Measurements from ENCODE around the gene RPTOR. TPM values are rescaled to one million over a fixed set of nuclear protein-coding genes. Genes with fewer than 3 reads are reported as not detected.

RPTOR gene
- total RNA-seq, 1 experiment from 2014 or later, result 25.1 TPM

DNA sequence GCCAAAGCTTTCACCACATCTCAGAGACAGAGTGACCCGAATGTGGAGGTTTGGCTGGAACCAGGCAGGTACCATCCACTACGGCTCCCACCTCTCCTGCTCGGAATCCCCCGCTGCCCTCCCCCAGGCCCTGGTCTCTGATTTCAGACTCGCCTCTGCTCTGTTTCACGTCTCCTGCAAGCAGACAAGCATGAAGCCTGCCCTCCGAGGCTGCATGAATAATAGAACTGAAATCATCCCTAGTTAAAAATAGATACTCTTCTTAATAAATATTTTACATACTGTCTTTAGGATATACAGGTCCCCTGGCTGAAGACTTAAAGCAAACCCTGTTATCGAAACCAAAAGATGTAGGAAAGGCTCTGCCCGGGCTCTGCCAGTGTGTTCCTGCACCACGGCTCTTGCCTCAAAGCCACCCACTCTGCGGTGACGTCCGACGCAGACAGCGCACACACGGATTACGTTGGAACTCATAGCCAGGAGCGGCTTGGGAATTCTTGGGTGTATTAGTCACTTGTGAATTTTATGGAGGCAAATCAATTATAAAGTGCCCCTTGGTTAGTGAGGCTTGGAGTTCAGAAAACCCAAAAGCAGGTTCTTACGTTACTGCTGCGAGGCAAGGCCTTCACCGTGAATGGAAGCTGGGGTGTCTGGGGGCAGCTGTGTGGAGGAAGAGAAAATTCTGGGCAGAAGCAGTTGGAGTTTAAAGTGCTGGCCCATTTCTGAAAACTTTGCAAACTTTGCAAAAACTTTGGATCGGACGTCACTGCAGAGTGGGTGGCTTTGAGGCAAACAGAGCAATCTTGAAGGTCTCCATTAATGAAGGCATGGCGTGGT, 42.7 kb upstream of the RPTOR start:
- Histone ChIP-seq H3K14ac (ENCODE audit: insufficient read depth, low read length) (no peak overlapping the region), H4K8ac (replicated peaks; ENCODE audit: insufficient read length, low read depth, low read length) (no peak overlapping the region), H2BK20ac (ENCODE audit: low read depth, low read length, poor library complexity, severe bottlenecking) (no peak overlapping the region), H3K4ac (ENCODE audit: low read depth, low read length) (no peak overlapping the region), H3K56ac (ENCODE audit: insufficient read length, low read depth, low read length) (no peak overlapping the region), H2AFZ (ENCODE audit: low read length) (no peak overlapping the region), H2BK15ac (ENCODE audit: low read depth, low read length) (no peak overlapping the region), H2BK12ac (ENCODE audit: insufficient read length, low read depth, low read length) (no peak overlapping the region), H4K91ac (ENCODE audit: insufficient read length, low read depth, low read length) (no peak overlapping the region), H3K23me2 (ENCODE audit: insufficient read length, low read depth, low read length, poor library complexity, severe bottlenecking) (no peaks in the 10 kb centered on the region), H3K9ac (ENCODE audit: extremely low read depth, insufficient read length, low read length) (no peak overlapping the region), H3K79me1 (ENCODE audit: insufficient read depth, low read depth, low read length, poor library complexity, severe bottlenecking) (no peaks in the 10 kb centered on the region), H3K18ac (ENCODE audit: insufficient read length, low read depth, low read length) (no peak overlapping the region), H4K5ac (ENCODE audit: insufficient read length, low read depth, low read length) (no peak overlapping the region), H3K27ac (ENCODE audit: insufficient read length, low read depth, low read length) (no peak overlapping the region), H3K27me3 (ENCODE audit: insufficient read depth, low read length) (no peaks in the 10 kb centered on the region), H3K9me3 (ENCODE audit: control insufficient read depth, low read depth, low read length) (no peaks in the 10 kb centered on the region), H4K20me1 (ENCODE audit: control insufficient read depth, insufficient read depth, insufficient read length) (no peaks in the 10 kb centered on the region), H2AK5ac (ENCODE audit: insufficient read length, low read length) (no peak overlapping the region), H3K4me1 (ENCODE audit: insufficient read depth, low read length) (no peaks in the 10 kb centered on the region), H3K79me2 (ENCODE audit: insufficient read depth, low read length) (no peaks in the 10 kb centered on the region), H2BK5ac (ENCODE audit: insufficient read length, low read length) (no peak overlapping the region), H3K23ac (ENCODE audit: insufficient read length, low read depth, low read length) (no peak overlapping the region), H2BK120ac (ENCODE audit: low read depth, low read length, poor library complexity, severe bottlenecking) (no peak overlapping the region), H3T11ph (ENCODE audit: low read length) (no peak overlapping the region), H3K4me2 (ENCODE audit: insufficient read depth, insufficient read length, low read length) (no peak overlapping the region)
- DNase-seq, result no peak
- Mint-ChIP-seq H3K27me3 (ENCODE audit: low read depth) (peaks cover 53% of the 10 kb centered on the region), H3K27ac (no peak overlapping the region), H3K4me3 (no peak overlapping the region), H3K4me1 (peaks cover 4 to 20% of the 10 kb centered on the region in 2 experiments), H3K9me3 (peaks cover 3% of the 10 kb centered on the region in 2 experiments; a peak in 2 of 5 replicates), H3K36me3 (ENCODE audit: insufficient read depth in 1 of 3, low read depth in 3 of 3) (no peaks in the 10 kb centered on the region)
- no CpG with 5 or more reads among the region's 24 CpGs for WGBS (ENCODE audit: extremely low coverage, insufficient read length, low lambda C conversion rate)
- TF ChIP-seq, protein P1, sequence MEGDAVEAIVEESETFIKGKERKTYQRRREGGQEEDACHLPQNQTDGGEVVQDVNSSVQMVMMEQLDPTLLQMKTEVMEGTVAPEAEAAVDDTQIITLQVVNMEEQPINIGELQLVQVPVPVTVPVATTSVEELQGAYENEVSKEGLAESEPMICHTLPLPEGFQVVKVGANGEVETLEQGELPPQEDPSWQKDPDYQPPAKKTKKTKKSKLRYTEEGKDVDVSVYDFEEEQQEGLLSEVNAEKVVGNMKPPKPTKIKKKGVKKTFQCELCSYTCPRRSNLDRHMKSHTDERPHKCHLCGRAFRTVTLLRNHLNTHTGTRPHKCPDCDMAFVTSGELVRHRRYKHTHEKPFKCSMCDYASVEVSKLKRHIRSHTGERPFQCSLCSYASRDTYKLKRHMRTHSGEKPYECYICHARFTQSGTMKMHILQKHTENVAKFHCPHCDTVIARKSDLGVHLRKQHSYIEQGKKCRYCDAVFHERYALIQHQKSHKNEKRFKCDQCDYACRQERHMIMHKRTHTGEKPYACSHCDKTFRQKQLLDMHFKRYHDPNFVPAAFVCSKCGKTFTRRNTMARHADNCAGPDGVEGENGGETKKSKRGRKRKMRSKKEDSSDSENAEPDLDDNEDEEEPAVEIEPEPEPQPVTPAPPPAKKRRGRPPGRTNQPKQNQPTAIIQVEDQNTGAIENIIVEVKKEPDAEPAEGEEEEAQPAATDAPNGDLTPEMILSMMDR (conservative IDR thresholded peaks at IDR 0.05), result no peak

All from H9 (cell line).